HG02870 (cell line): ENCODE results near the gene GJA8.
"Not testable (repeated sequence)": the region's sequence is repeated elsewhere in the genome, so short reads cannot be mapped to it uniquely, and the experiment has no call there.

Experiments
- ATAC-seq: cut with Tn5 transposase; IDR thresholded peaks from one replicate; pipeline ENCODE4 v1.9.1; 2021; ENCODE audit warnings: mild to moderate bottlenecking, moderate library complexity; ENCODE audit not compliant: unreplicated experiment

Gene GJA8

DNA sequence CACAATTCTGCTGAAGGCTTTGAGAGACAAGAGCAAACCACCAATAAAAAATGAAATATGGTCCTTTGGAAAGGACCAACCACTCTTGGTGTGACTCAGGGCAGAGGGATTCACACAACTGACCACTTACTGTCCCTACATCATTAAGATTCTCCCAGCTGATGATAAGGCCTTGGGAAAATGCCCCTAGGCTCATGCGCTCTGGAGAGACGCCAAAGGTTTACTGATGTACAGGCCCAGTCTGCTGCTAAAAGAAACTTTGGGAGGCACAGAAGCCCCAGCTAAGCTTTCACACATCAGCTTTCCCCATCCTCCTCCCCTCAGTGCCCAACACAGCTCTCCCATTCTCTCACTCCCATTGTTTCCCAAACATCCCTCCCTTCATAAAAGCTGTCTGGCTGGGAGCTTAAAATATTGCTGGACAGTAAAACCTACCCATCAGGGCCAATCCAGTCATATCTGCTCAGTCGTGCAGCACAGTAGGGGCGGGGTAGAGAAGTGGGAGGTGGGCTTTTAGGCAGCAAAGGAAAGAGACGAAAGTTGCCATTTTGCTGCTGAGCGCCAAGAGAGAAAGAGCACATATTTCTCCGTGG, at the start of gene GJA8:
TSS of gene GJA8 (plus strand) at position 543 of the 593 bp plus-strand sequence. CDS start 5,161 bp downstream, outside the sequence.
- ATAC-seq, result no peak

DNA sequence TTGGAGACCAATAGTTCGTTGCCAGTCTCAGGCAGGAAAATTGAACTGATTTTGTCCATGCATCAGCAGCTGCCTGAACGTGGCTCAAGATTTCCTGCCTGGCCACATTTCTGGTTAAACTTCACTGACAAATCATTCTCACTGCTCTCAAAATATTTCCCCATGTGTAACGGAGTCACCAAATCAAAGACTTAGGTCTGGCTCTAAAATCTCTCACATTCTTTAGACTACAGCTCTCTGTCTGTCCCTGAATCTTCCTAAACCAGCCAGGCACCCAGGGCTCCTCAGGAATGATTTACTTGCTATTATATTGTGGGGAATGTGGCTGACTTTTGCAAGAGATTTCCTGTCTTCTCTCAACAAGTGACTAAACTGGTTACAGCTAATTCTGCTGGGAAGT, 49.2 kb upstream of the GJA8 start:
- no peak for ATAC-seq

DNA sequence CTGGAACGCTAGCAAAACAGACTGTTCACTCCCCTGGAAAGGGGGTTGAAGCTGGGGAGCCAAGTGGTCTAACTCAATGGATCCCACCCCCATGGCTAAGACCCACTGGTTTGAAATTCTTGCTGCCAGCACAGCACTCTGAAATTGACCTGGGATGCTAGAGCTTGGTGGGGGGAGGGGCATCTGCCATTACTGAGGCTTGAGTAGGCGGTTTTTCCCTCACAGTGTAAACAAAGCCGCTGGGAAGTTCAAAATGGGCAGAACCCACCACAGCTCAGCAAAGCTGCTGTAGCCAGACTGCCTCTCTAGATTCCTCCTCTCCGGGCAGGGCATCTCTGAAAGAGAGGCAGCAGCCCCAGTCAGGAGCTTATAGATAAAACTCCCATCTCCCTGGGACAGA, 47.6 kb upstream of the GJA8 start:
- not testable (repeated sequence) for ATAC-seq

DNA sequence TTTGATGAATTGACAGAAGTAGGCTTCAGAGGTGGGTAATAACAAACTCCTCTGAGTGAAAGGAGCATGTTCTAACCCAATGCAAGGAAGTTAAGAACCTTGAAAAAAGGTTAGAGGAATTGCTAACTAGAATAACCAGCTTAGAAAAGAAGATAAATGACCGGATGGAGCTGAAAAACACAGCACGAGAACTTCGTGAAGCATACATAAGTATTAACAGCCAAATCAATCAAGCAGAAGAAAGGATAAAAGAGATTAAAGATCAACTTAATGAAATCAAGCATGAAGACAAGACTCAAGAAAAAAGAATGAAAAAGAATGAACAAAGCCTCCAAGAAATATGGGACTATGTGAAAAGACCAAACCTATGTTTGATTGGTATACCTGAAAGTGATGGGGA, 46.6 kb upstream of the GJA8 start:
- ATAC-seq, result not testable (repeated sequence)

DNA sequence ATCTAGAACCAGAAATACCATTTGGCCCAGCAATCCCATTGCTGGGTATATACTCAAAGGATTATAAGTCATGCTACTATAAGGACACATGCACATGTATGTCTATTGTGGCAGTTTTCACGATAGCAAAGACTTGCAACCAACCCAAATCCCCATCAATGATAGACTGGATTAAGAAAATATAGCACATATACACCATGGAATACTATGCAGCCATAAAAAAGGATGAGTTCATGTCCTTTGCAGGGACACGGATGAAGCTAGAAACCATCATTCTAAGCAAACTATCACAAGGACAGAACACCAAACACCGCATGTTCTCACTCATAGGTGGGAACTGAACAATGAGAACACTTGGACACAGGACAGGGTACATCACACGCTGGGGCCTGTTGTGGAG, 35.4 kb upstream of the GJA8 start:
- ATAC-seq, result not testable (repeated sequence)

DNA sequence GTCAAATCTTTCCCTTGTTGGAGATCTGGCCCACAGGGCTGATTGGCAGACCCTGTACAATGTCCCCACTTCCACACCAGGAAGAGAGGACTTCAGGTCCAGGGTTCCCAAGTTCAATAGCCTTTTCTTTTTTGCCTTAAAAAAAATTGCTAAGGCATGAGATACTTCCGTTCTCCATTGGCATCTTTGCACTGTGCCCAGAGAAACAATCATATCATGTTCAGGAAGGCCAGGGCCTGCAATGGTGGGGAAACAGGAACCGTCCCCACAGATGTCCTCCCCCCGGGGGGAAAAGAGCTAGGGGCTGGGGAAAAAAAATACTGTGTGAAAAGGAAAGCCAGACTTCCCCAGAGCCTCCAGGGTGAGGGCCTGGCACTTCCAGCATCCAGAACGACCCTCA, 24.6 kb upstream of the GJA8 start:
- ATAC-seq, result no peak

DNA sequence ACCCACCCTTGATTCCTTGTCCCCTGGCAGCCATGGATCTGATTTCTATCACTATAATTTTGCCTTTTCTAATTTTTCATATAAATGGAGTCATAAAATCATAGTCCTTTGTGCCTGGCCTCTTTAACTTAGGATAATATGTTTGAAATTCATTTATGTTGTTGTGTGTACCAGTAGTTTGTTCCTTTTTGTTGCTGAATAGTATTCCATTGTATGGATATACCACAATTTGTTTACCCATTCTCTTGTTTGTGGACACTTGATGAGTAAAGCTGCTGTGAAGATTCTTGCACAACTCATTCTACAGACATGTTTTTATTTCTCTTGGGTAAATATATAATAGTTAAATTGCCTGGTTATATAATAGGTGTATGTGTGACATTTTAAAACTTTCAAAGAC, 22.7 kb upstream of the GJA8 start:
- ATAC-seq, result no peak

DNA sequence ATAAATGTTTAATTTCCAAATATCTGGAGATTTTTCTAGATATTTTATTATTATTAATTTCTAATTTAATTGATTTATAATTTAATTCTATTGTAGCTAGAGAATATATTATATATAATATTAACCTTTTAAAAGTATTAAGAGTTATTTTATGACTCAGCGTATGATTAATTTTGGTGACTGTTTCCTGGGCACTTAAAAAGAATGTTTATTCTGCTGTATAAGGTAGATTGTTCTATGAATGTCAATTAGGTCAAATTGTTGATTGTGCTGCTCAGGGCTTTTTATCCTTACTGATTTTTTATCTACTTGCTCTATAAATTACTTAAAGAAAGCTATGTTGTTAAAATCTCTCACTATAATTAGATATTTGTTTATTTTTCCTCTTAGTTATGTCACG, 20.1 kb upstream of the GJA8 start:
- no peak for ATAC-seq

DNA sequence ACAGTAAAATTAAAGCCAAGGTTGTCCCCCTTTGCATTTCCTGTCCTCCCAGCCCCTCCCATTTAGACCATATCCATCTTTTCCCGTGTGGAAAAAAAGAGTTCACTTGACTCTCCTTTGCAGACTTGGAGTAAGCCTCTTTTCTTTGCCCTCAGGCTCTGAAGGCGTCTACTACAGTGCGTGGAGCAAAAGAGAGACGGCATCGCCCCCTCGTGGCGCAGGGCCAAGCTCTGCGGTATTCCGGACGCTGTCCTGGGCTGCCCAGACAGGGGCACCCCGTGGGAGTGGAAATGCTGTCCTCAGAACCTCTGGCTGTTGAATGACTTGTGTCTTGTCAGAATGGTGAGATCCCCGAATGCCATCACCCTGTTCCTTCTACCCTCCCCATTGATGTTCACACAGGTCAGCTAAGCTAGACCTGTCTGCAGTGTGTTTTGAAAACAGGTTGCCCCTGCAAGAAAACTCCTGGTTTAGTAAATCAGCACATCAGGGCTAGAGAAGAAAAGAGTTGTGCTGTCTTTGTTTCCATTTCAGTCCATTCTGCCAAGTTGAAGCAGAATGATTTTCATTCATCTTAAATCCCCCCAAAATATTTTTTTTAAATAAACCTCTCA, 12.3 kb upstream of the GJA8 start:
- ATAC-seq, result peak; percentile 68

DNA sequence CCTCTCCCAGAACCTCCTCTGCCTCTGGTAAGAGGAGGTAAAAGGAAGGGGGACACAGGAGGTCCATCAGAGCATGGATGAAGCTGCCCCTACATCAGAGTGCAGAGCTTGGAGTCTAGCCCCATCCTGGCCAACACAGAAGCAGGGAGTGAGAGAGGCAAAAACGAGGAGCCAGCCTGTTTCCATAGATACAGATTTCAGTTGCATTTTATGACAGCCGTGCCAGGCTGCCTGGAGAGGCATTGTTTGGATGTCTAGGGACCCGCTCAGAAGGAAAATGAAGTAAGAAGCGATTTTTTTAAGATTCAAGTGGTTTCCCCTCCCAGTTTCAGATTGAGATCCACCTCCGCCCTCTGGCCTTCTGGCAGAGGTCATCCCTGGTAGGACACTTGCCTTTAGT, 11.5 kb upstream of the GJA8 start:
- no peak for ATAC-seq

DNA sequence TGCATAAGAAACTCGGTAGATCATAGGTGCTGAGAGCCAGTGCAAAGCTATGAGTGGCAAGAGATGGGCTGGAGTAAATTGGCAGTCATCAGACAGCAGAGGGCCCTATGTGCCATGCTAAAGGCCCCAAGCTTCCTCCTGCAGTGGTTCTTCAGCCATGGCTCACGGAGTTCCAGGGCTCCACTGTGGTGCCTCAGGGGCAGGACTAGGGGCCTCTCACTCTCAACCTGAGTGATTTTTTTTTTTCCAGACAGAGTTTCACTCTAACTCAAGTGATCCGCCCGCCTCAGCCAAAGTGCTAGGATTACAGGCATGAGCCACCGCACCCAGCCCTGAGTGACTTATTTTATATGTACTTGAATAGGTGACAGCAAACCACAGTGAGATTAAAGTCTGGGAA, 10.4 kb upstream of the GJA8 start:
- no peak for ATAC-seq

DNA sequence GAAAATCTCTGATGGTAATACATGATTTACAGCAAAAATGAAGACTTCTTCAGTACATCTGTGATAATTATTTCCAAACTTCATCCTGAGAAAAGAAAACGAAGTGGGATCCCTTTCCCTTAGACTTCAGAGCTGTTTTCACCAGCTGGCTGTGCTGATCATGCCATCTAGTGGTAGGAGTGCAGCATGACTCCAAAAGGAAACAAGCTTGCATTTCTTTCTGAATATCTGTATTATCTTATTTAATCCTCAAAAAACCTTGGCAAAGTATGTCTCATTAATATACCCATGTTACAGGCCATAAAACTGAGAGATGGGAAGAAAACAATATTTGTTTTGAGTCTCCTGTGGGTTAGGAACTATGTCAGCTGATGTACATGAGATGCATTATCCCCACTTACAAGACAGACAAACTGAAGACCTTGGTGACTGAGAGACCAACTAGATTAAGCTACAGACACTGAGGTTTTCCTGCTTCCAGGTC, 9.8 kb upstream of the GJA8 start:
- ATAC-seq, result no peak

DNA sequence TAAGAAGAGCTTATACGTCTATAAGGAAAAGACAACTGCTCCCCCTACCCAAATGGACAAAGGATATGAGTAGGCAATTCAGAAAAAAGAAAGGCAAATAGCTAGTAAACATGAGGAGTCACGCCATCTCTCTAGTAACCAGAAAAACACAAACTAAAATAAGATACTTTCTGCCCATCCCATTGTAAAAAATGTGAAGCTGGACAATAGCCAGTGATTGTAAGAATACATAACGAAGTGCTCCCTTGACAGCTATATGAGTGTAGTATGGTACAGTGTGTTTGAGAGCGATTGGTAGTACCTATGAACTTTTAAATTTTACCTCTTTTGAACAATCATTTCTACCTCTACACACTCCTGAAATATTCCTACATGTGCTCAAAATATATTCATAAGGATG, 7.5 kb upstream of the GJA8 start:
- no peak for ATAC-seq

DNA sequence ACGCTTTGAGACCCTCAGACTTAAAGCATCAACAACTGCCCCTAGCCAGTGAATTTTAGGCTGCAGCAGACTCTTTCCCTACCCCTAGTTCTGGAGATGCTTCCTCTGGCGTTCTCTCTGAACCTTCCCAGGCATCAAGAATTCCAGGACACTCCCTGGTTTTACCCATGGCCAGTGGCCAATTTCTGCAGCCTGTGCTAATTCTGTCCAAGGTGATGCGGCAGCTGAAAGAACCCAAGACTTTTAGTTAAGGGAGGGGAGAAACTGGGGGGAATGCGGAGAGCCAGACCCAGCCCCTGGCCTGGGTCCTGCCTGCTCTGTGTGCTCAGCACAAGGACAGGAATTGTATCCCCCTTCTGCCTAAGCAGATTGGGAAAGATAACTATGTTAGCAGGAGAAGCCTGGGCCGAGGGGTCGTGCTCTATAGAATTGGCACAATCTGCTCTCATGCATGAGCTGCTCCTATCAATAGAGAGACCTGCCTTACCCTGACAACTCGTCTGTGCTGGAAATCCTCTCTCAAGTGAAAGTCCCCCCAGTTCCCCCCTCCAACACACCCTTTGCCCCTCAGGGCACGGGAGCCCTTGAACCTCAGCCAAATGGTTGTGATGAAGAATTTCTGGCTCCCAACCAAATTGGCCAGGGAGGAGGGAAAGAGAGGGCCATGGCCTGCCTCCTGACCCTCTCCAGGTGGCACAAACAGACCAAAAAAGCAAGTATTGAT, 5.4 kb upstream of the GJA8 start:
- ATAC-seq, result no peak

DNA sequence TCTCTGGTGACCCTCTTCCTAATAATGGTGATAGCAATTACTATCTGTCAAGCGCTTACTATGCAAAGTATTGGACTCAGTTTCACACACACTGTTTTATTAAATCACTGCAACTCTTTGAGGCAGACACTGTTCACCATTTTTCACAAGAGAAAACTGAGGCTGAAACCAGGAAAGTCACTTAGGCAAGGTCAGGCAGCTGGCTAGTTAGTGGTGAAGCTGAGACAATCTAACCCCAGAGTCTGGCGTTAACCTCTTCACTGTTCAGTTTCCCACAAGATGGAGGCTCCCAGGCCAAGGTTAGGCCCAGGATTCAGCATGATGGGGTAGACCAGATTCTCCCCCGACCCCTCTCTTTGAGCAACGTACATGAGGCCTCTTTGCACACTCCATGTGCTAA, 4.8 kb upstream of the GJA8 start:
- no peak for ATAC-seq

DNA sequence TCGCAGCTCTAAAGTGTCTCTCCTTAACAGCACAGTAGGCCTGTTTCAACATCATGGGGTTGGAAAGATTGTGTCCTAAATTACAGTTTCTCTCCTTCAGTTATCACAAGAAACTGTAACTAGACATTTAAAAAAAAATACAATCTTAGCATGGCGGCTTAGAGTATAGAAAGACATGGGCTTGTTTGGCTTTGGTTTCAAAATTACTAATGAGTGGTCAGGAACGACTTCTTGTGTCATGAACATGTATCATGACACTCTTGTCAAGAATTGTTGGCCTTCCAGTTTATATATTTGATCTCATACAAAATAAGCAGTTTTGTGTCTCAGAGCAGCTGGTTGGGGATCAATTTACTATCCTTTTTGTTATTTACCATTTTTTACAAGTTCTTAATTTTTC, 2.1 kb downstream of the GJA8 start:
- ATAC-seq, result no peak

DNA sequence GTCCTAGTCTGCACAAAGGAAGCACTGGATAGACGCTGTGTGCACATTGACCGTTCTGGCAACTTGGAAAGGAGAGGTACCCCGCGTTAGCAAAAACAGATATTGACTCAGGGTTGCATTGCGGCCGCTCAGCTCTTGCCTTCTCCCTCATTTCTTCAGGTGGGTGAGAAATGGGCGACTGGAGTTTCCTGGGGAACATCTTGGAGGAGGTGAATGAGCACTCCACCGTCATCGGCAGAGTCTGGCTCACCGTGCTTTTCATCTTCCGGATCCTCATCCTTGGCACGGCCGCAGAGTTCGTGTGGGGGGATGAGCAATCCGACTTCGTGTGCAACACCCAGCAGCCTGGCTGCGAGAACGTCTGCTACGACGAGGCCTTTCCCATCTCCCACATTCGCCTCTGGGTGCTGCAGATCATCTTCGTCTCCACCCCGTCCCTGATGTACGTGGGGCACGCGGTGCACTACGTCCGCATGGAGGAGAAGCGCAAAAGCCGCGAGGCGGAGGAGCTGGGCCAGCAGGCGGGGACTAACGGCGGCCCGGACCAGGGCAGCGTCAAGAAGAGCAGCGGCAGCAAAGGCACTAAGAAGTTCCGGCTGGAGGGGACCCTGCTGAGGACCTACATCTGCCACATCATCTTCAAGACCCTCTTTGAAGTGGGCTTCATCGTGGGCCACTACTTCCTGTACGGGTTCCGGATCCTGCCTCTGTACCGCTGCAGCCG, 5.4 kb downstream of the GJA8 start:
- ATAC-seq, result no peak

DNA sequence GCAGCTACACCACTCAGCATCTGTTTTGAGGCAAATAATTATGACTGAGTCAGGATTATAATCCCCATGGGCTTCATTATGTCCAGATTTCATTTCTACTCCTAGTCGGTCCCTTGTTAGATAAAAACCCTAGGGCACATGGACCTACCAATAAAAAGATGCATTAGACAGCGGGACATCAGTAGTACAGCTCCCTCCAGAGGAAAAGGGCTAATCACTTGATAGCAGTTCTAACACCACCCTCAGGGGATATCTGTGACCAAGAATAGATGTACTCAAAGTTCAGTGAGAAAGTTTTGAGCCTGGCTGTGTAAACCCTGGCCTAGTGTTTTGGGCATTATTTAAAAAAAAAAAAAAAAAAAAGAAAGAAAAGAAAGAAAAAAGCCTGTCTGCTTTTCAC, 10.0 kb downstream of the GJA8 start:
- ATAC-seq, result no peak

DNA sequence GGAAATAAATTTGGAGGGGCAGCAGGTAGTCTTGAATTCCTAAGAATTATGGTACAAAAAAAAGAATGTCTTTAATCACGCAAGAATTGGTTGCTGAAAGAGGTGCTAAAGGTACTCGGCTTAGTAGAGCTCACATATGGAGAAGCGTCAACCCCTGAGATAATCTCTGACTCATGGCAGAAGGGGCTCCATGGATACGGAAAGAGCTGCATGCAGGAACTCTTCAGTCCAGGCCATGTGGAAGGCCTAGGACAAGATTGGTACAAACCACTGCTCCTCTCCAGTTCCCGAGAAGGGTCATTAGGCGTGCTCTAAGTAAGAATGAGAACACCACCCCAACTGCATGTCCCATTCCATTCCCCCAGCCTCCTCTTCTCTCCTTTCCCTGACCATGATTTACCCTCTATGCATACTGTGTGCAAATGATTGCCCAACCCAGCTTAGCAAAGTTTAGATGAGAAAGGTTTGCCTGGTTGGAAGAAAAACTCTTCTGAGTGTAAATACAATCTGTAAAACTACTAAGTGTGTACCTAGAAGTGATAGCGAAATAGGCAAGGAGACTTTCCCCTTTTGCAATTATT, 10.9 kb downstream of the GJA8 start:
- no peak for ATAC-seq

DNA sequence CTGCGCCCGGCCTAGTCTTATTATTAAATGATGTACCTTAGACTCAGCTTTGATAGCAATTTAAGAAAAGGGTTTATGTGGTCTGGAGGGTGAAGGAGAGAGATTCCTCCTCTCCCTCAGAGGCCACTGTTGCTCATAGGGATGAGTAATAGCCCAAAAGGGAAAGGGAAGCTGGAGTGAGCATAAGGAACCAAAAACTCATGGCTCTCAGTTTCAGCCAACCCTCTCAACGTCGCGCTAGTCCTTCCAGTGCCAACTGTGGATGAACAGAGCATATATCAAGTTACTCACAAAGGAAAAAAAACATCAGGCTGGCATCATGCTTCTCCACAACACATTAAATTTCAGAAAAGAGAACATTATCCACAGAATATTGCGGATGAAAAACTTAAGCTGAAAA, 17.3 kb downstream of the GJA8 start:
- ATAC-seq, result no peak

DNA sequence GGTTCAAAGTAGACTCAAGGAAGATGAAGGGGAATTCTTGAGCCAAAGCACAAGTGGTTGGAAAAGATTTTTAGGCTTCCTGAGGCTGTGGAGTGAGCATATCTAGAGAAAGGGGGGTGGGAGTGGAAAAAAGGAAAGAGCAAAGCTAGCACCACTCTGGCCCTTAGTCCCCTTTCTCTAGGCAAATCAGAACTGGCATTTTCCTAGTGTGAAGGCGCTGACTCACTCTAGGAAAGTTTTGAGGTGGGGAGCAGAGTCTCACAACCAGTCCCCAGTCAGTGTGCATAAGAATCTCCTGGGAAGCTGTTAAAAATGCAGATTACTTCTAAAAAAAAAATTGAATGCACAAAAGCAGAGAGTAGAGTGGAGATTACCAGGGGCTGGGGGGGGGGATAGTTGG, 22.2 kb downstream of the GJA8 start:
- ATAC-seq, result no peak
